ENCODE measurements around the gene CACNA2D4. TPM values are rescaled to one million over a fixed set of nuclear protein-coding genes. Genes with fewer than 3 reads are reported as not detected.

Gene CACNA2D4
- polyA plus RNA-seq, 1 experiment, result 0.22 TPM

DNA sequence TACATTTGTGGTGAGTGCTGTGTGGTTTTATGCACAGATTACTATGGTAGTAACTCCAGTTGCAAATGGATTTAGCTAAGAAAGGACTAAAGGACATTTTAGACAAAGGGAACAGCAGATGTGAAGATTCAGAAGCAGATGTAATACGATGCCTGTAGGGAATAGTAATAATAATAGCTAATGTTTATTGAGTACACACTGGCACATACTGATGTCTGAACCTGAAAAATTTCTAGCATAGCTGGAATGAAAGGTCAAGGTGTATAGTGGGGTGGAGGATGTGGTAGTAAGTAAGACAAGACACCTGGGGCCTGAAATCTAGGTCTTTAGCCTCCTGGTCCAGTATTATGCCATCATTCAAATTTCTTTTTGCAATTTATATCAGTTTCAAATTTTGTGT lies 152.3 kb downstream of the CACNA2D4 start:
- POLR2A ChIA-PET, result no interaction called here
- no peaks in the 10 kb centered on the region for H3K9me3 ChIP-seq (ENCODE audit: control insufficient read depth, insufficient read depth, low read length)

GRCh38 chr12:1763153-1763552 lies 155.3 kb downstream of the CACNA2D4 start:
- Histone ChIP-seq H3K27ac (ENCODE audit: low read depth, low read length) (no peak overlapping the region), H3K4me3 (ENCODE audit: low read depth, low read length) (no peak overlapping the region), H3K9me3 (ENCODE audit: control insufficient read depth, insufficient read depth, low read length) (0 out of 2 replicates have a peak, but pooled peaks cover 3% of the 10 kb centered on the region), H3K27me3 (ENCODE audit: control insufficient read depth, insufficient read depth, low read length) (no peaks in the 10 kb centered on the region)
- no peak for DNase-seq (ENCODE audit: low read depth, low spot score)
- ChIA-PET CTCF (interaction anchor here (1.2 kb wide), 1 partner anchor 110 kb away, joined by 3 read pairs; no protein-coding TSS in a partner anchor), POLR2A (no interaction called here)
- TF ChIP-seq CTCF (IDR thresholded peaks at IDR 0.05; ENCODE audit: low read depth, low read length), result no peak

More for the DNA sequence above, 152.3 kb downstream of the CACNA2D4 start:
- Histone ChIP-seq H3K27me3 (ENCODE audit: control insufficient read depth, insufficient read depth, low read length) (no peaks in the 10 kb centered on the region), H3K4me3 (ENCODE audit: low read depth, low read length) (no peak overlapping the region), H3K27ac (ENCODE audit: low read depth, low read length) (no peak overlapping the region)
- CTCF ChIA-PET, result interaction anchor here (0.6 kb wide), 1 partner anchor 68 kb away, joined by 3 read pairs; no protein-coding TSS in a partner anchor
- TF ChIP-seq CTCF (IDR thresholded peaks at IDR 0.05; ENCODE audit: low read depth, low read length), result no peak
- no peak for DNase-seq (ENCODE audit: low read depth, low spot score)

- DNase-seq (ENCODE audit: low read depth, low spot score), result no peak
- Histone ChIP-seq H3K4me3 (ENCODE audit: low read depth, low read length) (no peak overlapping the region), H3K27me3 (ENCODE audit: control insufficient read depth, insufficient read depth, low read length) (no peaks in the 10 kb centered on the region), H3K27ac (ENCODE audit: low read depth, low read length) (no peak overlapping the region), H3K9me3 (ENCODE audit: control insufficient read depth, insufficient read depth, low read length) (0 out of 2 replicates have a peak, but pooled peaks cover 3% of the 10 kb centered on the region)
- POLR2A ChIA-PET, result no interaction called here
- CTCF ChIA-PET, result interaction anchor here (1.2 to 1.9 kb wide), 2 partner anchors 29 to 109 kb away, joined by 3 to 7 read pairs; no protein-coding TSS in a partner anchor
- no peak for TF ChIP-seq CTCF (IDR thresholded peaks at IDR 0.05; ENCODE audit: low read depth, low read length)
Measured at GRCh38 chr12:1761857-1762256, 156.6 kb downstream of the CACNA2D4 start.

- H3K4me3 ChIP-seq (ENCODE audit: low read depth, low read length), result no peak overlapping the region
- 0 out of 2 replicates have a peak, but pooled peaks cover 3% of the 10 kb centered on the region for H3K9me3 ChIP-seq (ENCODE audit: control insufficient read depth, insufficient read depth, low read length)
- H3K27ac ChIP-seq (ENCODE audit: low read depth, low read length), result no peak overlapping the region
- no peak for DNase-seq (ENCODE audit: low read depth, low spot score)
- CTCF ChIA-PET, result interaction anchor here (1.9 kb wide), 1 partner anchor 30 kb away, joined by 7 read pairs; no protein-coding TSS in a partner anchor
- no peak for TF ChIP-seq CTCF (IDR thresholded peaks at IDR 0.05; ENCODE audit: low read depth, low read length)
- POLR2A ChIA-PET, result no interaction called here
- H3K27me3 ChIP-seq (ENCODE audit: control insufficient read depth, insufficient read depth, low read length), result no peaks in the 10 kb centered on the region
Measured at GRCh38 chr12:1760566-1761382, 157.7 kb downstream of the CACNA2D4 start.

DNA sequence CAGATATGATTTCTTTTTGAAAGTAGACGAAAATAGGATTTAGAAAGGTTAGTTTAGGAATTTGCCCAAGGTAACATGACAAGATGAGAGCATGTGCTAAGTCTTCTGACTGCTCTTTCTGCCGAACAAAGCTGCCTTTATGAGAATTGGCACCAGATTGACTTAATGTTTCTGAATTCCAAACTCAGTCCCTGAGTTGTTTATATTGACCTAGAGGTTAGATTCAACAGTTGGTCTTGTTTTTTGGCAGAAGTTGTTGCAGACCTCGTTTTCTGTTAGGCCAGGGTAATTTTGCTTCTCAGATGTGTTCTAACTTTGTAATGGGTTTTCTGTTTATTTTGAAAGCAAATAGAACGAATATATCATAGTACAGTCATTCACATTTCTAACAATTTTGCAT lies 159.6 kb downstream of the CACNA2D4 start:
- Histone ChIP-seq H3K9me3 (ENCODE audit: control insufficient read depth, insufficient read depth, low read length) (0 out of 2 replicates have a peak, but pooled peaks cover 3% of the 10 kb centered on the region), H3K27me3 (ENCODE audit: control insufficient read depth, insufficient read depth, low read length) (no peaks in the 10 kb centered on the region), H3K4me3 (ENCODE audit: low read depth, low read length) (no peak overlapping the region), H3K27ac (ENCODE audit: low read depth, low read length) (no peak overlapping the region)
- no peak for TF ChIP-seq CTCF (IDR thresholded peaks at IDR 0.05; ENCODE audit: low read depth, low read length)
- POLR2A ChIA-PET, result interaction anchor here (0.5 kb wide), 1 partner anchor 16 kb away, joined by 3 read pairs; no protein-coding TSS in a partner anchor
- CTCF ChIA-PET, result interaction anchor here (1.1 kb wide), 1 partner anchor 106 kb away, joined by 3 read pairs; no protein-coding TSS in a partner anchor
- no peak for DNase-seq (ENCODE audit: low read depth, low spot score)

Data from AG04450 (cell line).